WERI-Rb-1 (cell line): Measurements from ENCODE around the gene GABBR2.

Source experiments
- DNase-seq: peaks from one replicate; pipeline ENCODE4 v3.0.0-alpha.2; 2020
- H3K27ac ChIP-seq: fragments of 250-450 bp; sonication (Bioruptor Pico); 2 replicates; pipeline ENCODE4 v1.5.1; 2020; ENCODE audit warnings: mild to moderate bottlenecking, moderate library complexity
- H3K27me3 ChIP-seq: fragments of 250-450 bp; sonication (Bioruptor Pico); 2 replicates; pipeline ENCODE4 v1.5.1; 2021; ENCODE audit warnings: mild to moderate bottlenecking, low read depth, moderate library complexity; ENCODE audit not compliant: insufficient read depth, severe bottlenecking
- H3K36me3 ChIP-seq: fragments of 250-450 bp; sonication (Bioruptor Pico); 2 replicates; pipeline ENCODE4 v1.5.1; 2020; ENCODE audit warnings: mild to moderate bottlenecking, moderate library complexity
- H3K4me3 ChIP-seq: 2 replicates; pipeline ENCODE4 v1.5.1; 2011; ENCODE audit warnings: low read depth, mild to moderate bottlenecking, control low read depth, low read length
- H3K9me3 ChIP-seq: fragments of 250-450 bp; sonication (Bioruptor Pico); 2 replicates; pipeline ENCODE4 v1.5.1; 2021; ENCODE audit warnings: mild to moderate bottlenecking, moderate library complexity; ENCODE audit not compliant: severe bottlenecking
- CTCF ChIP-seq: IDR thresholded peaks from 2 replicates; pipeline ENCODE4 v1.5.1; 2011; ENCODE audit warnings: low read depth, mild to moderate bottlenecking, control low read depth, inconsistent platforms, low read length

The GABBR2 gene

GRCh38 chr9:98745470-98745869 lies 36.7 kb upstream of the GABBR2 start:
- Histone ChIP-seq H3K27ac (peak overlapping the region; percentile 65), H3K9me3 (no peaks in the 10 kb centered on the region), H3K36me3 (peaks cover 43% of the 10 kb centered on the region), H3K27me3 (no peaks in the 10 kb centered on the region), H3K4me3 (no peak overlapping the region)
- peak; percentile 71 for TF ChIP-seq CTCF
- DNase-seq, result peak; percentile 86

GRCh38 chr9:98743818-98744611 lies 35.3 kb upstream of the GABBR2 start:
- TF ChIP-seq CTCF, result no peak
- no peak overlapping the region for H3K4me3 ChIP-seq
- H3K9me3 ChIP-seq, result no peaks in the 10 kb centered on the region
- no peak for DNase-seq
- H3K27me3 ChIP-seq, result no peaks in the 10 kb centered on the region
- H3K36me3 ChIP-seq, result peaks cover 34% of the 10 kb centered on the region
- no peak overlapping the region for H3K27ac ChIP-seq

GRCh38 chr9:98743329-98743728 lies 34.6 kb upstream of the GABBR2 start:
- TF ChIP-seq CTCF, result no peak
- no peak overlapping the region for H3K4me3 ChIP-seq
- H3K36me3 ChIP-seq, result peaks cover 34% of the 10 kb centered on the region
- H3K27me3 ChIP-seq, result no peaks in the 10 kb centered on the region
- H3K9me3 ChIP-seq, result peaks cover 5% of the 10 kb centered on the region
- DNase-seq, result no peak
- no peak overlapping the region for H3K27ac ChIP-seq

- Histone ChIP-seq H3K9me3 (peaks cover 5% of the 10 kb centered on the region), H3K36me3 (peaks cover 34% of the 10 kb centered on the region), H3K27me3 (no peaks in the 10 kb centered on the region), H3K27ac (no peak overlapping the region), H3K4me3 (no peak overlapping the region)
- no peak for TF ChIP-seq CTCF
- DNase-seq, result no peak
These were observed 33.9 kb upstream of the GABBR2 start for GRCh38 chr9:98742325-98743280.

GRCh38 chr9:98740226-98740881 lies 31.6 kb upstream of the GABBR2 start:
- no peak overlapping the region for H3K27ac ChIP-seq
- H3K4me3 ChIP-seq, result no peak overlapping the region
- peaks cover 5% of the 10 kb centered on the region for H3K9me3 ChIP-seq
- peaks cover 42% of the 10 kb centered on the region for H3K36me3 ChIP-seq
- H3K27me3 ChIP-seq, result no peaks in the 10 kb centered on the region
- DNase-seq, result no peak
- TF ChIP-seq CTCF, result no peak
